Limb (tissue), 2 donors: ENCODE measurements around the gene TMEM176A.

Experiments used
- DNase-seq, 2 donors: peaks; one replicate each; pipeline ENCODE4 v3.0.0-alpha.2; 2016; ENCODE audit errors: extremely low spot score in 2 of 2

Gene TMEM176A

GRCh38 chr7:150787321-150788281 lies 13.0 kb upstream of the TMEM176A start:
- peak in 1 of 2 donors; percentile 65 for DNase-seq

GRCh38 chr7:150788474-150789269 lies 11.9 kb upstream of the TMEM176A start:
- no peak for DNase-seq

GRCh38 chr7:150790416-150791075 lies 10.0 kb upstream of the TMEM176A start:
- DNase-seq: no peak

- DNase-seq: no peak
Measured at GRCh38 chr7:150791304-150791703, 9.3 kb upstream of the TMEM176A start.

- DNase-seq: no peak
Measured at GRCh38 chr7:150791746-150792452, 8.7 kb upstream of the TMEM176A start.

GRCh38 chr7:150793569-150794238 lies 6.9 kb upstream of the TMEM176A start:
- DNase-seq: no peak

GRCh38 chr7:150797661-150798060 lies 2.9 kb upstream of the TMEM176A start:
- DNase-seq: no peak

- no peak for DNase-seq
Measured at GRCh38 chr7:150799156-150799555, 1.4 kb upstream of the TMEM176A start.

GRCh38 chr7:150799741-150800580 lies 608 bp upstream of the TMEM176A start, which contains the start of gene TMEM176B:
Gene TMEM176B (minus strand): TSS chr7:150800364. CDS start chr7:150796569, 3,795 bp downstream.
- DNase-seq: peak in 1 of 2 donors; percentile 65

- no peak for DNase-seq
Measured at GRCh38 chr7:150801242-150801945, 825 bp downstream of the TMEM176A start.

- DNase-seq: no peak
Measured at GRCh38 chr7:150801946-150802771, 1.6 kb downstream of the TMEM176A start.

- DNase-seq: no peak
Measured at GRCh38 chr7:150803161-150803860, 2.7 kb downstream of the TMEM176A start.

GRCh38 chr7:150804802-150805201 lies 4.2 kb downstream of the TMEM176A start:
- no peak for DNase-seq

GRCh38 chr7:150805864-150806263 lies 5.3 kb downstream of the TMEM176A start:
- DNase-seq: no peak

- no peak for DNase-seq
Measured at GRCh38 chr7:150806454-150806853, 5.9 kb downstream of the TMEM176A start.

- no peak for DNase-seq
Measured at GRCh38 chr7:150806863-150807262, 6.3 kb downstream of the TMEM176A start.
